OCI-LY7 (cell line): ENCODE results near the gene C2. TPM values are rescaled to one million over a fixed set of nuclear protein-coding genes. Genes with fewer than 3 reads are reported as not detected.
"Not testable (repeated sequence)": the region's sequence is repeated elsewhere in the genome, so short reads cannot be mapped to it uniquely, and the experiment has no call there.

ENCODE experiments used
- BruUV-seq: library from RNA; stranded (reverse); fragments of 400-500 nt; replicated peaks from 2 replicates; lab custom pipeline; 2021; lab: Mats Ljungman, UMichigan
- CTCF ChIA-PET: fragments of 300-600 bp; sonication (Branson Sonifier 250); formaldehyde crosslinking; loops from one replicate; lab custom pipeline; 2022; ENCODE audit warnings: antibody characterized with exemption; ENCODE audit not compliant: unreplicated experiment; lab: Charles Lee
- POLR2A ChIA-PET: fragments of 300-600 bp; sonication (Branson Sonifier 250); formaldehyde crosslinking; loops from one replicate; lab custom pipeline; 2022; ENCODE audit warnings: antibody characterized with exemption; lab: Charles Lee
- DNase-seq: peaks from one replicate; pipeline ENCODE4 v3.0.0-alpha.2; 2015; ENCODE audit warnings: low spot score
- H2AFZ ChIP-seq: fragments of 200-600 bp; sonication (generic), shearing (Covaris generic); 2 replicates; pipeline ENCODE4 v1.6.1; 2014; ENCODE audit warnings: mild to moderate bottlenecking, antibody characterized with exemption, low read length, moderate library complexity
- H3K27ac ChIP-seq: fragments of 200-600 bp; sonication (generic); 2 replicates; pipeline ENCODE4 v1.5.1; 2014; ENCODE audit warnings: mixed run types, low read depth, mild to moderate bottlenecking, moderate library complexity, low read length, inconsistent platforms; ENCODE audit not compliant: poor library complexity, severe bottlenecking
- H3K36me3 ChIP-seq: fragments of 200-600 bp; sonication (generic); 2 replicates; pipeline ENCODE4 v1.6.1; 2014; ENCODE audit warnings: mild to moderate bottlenecking, antibody characterized with exemption, low read length, moderate library complexity, mixed read lengths; ENCODE audit not compliant: insufficient read depth
- H3K4me1 ChIP-seq: fragments of 200-600 bp; sonication (generic); 2 replicates; pipeline ENCODE4 v1.5.1; 2014; ENCODE audit warnings: mild to moderate bottlenecking, low read length; ENCODE audit not compliant: insufficient read depth, poor library complexity, severe bottlenecking
- H3K4me2 ChIP-seq: fragments of 200-600 bp; sonication (generic); 2 replicates; pipeline ENCODE4 v1.6.1; 2014; ENCODE audit warnings: mild to moderate bottlenecking, low read length
- H3K4me3 ChIP-seq: fragments of 200-600 bp; sonication (generic); 2 replicates; pipeline ENCODE4 v1.5.1; 2014; ENCODE audit warnings: mild to moderate bottlenecking, low read depth, low read length; ENCODE audit not compliant: poor library complexity, severe bottlenecking
- H3K79me2 ChIP-seq: fragments of 200-600 bp; sonication (generic); 2 replicates; pipeline ENCODE4 v1.6.1; 2016; ENCODE audit warnings: low read depth, mild to moderate bottlenecking, low read length, moderate library complexity, mixed read lengths; ENCODE audit not compliant: insufficient read depth
- H3K9me2 ChIP-seq: fragments of 200-600 bp; sonication (generic); 2 replicates; pipeline ENCODE4 v1.6.1; 2016; ENCODE audit warnings: mild to moderate bottlenecking, low read length, mixed read lengths; ENCODE audit not compliant: insufficient read depth
- H3K9me3 ChIP-seq: fragments of 200-600 bp; sonication (generic); 2 replicates; pipeline ENCODE4 v1.6.1; 2014; ENCODE audit warnings: mild to moderate bottlenecking, mixed run types, low read length, mixed read lengths
- H4K20me1 ChIP-seq: fragments of 200-600 bp; sonication (generic); 2 replicates; pipeline ENCODE4 v1.6.1; 2014; ENCODE audit warnings: mild to moderate bottlenecking, antibody characterized with exemption, low read length, moderate library complexity, mixed read lengths; ENCODE audit not compliant: insufficient read depth
- intact Hi-C: fragments of 100-400 bp; cut with micrococcal nuclease; formaldehyde crosslinking; loops from one replicate; pipeline ENCODE4 v1.10.0; 2022; ENCODE audit not compliant: unreplicated experiment
- microRNA-seq: library from miRNA; unstranded; fragments of <30 nt; microRNA quantifications from one replicate; pipeline ENCODE4 v1.2.0, GENCODE V29; 2022; ENCODE audit warnings: borderline replicate concordance
- small RNA-seq: library from RNA; depleted of rRNA; stranded (forward); fragments of <200 nt; gene quantifications from one replicate; pipeline ENCODE3, GENCODE V24; 2014
- total RNA-seq, 2 experiments: library from RNA; depleted of rRNA in 1 of 2; stranded (reverse); fragments of >200 nt in 1 of 2; shearing (Covaris generic) in 1 of 2; gene quantifications; 2 replicates each; pipeline ENCODE4 v1.2.3, GENCODE V29; 2014 to 2022

The C2 gene
- total RNA-seq, 2 experiments from 2014 or later = 3.4 to 4.4 TPM

DNA sequence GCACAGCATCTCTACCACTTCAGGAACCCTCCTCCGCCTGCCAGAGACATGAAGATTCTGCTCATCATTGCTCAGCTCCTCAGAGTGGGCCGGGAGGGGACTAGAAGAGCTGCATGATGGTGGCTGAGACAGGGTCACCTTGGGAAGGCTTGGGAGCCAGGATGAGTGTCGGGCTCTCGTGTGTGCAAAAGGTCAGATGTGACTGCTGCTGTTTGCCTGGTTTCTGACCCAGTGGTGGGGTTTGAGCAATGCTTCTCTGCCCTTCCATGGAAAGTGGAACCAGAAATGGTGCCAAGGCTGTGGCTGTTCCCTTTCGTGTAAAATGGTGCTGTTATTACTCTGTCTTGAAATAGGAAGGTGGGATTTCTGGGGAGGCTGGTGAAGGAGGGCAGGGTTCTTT is 53.5 kb downstream of the C2 start:
- H3K4me3 ChIP-seq, H3K36me3 ChIP-seq, H4K20me1 ChIP-seq, H2AFZ ChIP-seq, BruUV-seq, DNase-seq, H3K4me2 ChIP-seq, POLR2A ChIA-PET, intact Hi-C loops, H3K4me1 ChIP-seq, CTCF ChIA-PET, H3K9me2 ChIP-seq, H3K27ac ChIP-seq, H3K79me2 ChIP-seq, H3K9me3 ChIP-seq: not testable (repeated sequence)

DNA sequence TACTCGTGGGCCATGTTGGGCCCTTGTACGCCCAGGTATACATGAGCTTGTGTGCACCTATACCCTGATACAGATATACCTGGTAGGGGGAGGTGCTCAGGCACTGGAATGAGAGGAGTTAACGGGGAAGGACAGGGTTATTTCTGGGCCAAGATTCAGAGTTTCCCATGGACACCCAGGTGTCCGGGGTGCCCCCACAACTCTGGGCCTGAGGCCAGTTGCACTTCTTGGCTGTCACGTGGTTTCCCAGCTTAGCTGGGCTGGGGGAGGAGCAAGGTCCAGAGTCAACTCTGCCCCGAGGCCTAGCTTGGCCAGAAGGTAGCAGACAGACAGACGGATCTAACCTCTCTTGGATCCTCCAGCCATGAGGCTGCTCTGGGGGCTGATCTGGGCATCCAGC is 54.2 kb downstream of the C2 start, which contains the start of gene C4A:
TSS of gene C4A (plus strand) at position 314 of the 400 bp plus-strand sequence. CDS start at position 365, 51 bp downstream.
- H2AFZ ChIP-seq, H3K79me2 ChIP-seq, H4K20me1 ChIP-seq, DNase-seq, CTCF ChIA-PET, POLR2A ChIA-PET, BruUV-seq, intact Hi-C loops, H3K36me3 ChIP-seq, H3K4me3 ChIP-seq, H3K9me3 ChIP-seq, H3K4me2 ChIP-seq, H3K4me1 ChIP-seq, H3K9me2 ChIP-seq, H3K27ac ChIP-seq: not testable (repeated sequence)

DNA sequence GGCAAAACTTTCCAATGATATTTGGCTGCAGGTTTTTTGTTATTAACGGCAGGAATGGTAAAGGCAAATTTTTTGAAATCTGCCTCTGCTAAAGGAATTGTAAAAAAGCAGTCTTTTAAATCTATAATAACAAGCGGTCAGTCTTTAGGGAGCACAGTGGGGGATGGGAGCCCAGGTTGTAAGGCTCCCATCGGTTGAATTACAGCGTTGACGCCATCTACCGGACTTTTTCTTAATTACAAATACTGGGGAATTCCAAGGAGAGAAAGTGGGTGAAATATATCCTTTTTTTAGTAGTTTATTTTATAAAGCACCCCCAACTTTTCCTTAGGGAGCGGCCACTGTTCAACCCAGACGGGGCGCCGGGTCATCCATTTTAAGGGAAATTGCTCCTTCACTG is 61.8 kb downstream of the C2 start:
- H2AFZ ChIP-seq, CTCF ChIA-PET, H3K9me2 ChIP-seq, H3K27ac ChIP-seq, H3K36me3 ChIP-seq, H3K9me3 ChIP-seq, H3K4me1 ChIP-seq, H4K20me1 ChIP-seq, H3K79me2 ChIP-seq, BruUV-seq, POLR2A ChIA-PET, H3K4me3 ChIP-seq, H3K4me2 ChIP-seq, intact Hi-C loops, DNase-seq: not testable (repeated sequence)

DNA sequence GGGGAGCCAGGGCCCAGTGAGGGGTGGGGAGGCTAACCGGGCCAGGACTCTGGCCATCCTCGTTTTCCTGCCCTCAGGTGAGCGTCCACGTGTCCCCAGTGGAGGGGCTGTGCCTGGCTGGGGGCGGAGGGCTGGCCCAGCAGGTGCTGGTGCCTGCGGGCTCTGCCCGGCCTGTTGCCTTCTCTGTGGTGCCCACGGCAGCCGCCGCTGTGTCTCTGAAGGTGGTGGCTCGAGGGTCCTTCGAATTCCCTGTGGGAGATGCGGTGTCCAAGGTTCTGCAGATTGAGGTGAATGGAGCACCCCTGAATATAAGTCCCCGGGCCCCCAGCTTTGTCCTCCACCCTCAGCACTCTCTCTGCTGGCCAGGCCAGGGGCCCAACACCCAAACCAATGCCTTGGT is 66.9 kb downstream of the C2 start:
- H3K4me1 ChIP-seq, H3K9me2 ChIP-seq, DNase-seq, H4K20me1 ChIP-seq, CTCF ChIA-PET, intact Hi-C loops, H3K4me2 ChIP-seq, H3K36me3 ChIP-seq, POLR2A ChIA-PET, H3K79me2 ChIP-seq, H3K27ac ChIP-seq, H2AFZ ChIP-seq, H3K4me3 ChIP-seq, BruUV-seq, H3K9me3 ChIP-seq: not testable (repeated sequence)

Small RNA genes lying within 50 kb of the gene (microRNA-seq; reads per million reads assigned to microRNA genes)
- gene MIR1236 = not detected

Small RNA genes lying within 50 kb of the gene (small RNA-seq; reads per million reads assigned to genes)
- gene AL645922.1 = not detected

Other genes with a start within 250 kb of the C2 start
Only the 30 nearest of the 34 such genes appear.
- 28.6 and 34.8 TPM in 2 replicates for gene ABHD16A, start 224.4 kb upstream of the C2 start, total RNA-seq (2014; rRNA removed; shearing (Covaris generic))
- gene ABHD16A, start 224.4 kb upstream of the C2 start, total RNA-seq (2022) = 32.7 and 35.2 TPM in 2 replicates
- gene LY6G6F, start 220.9 kb upstream of the C2 start, total RNA-seq (2014; rRNA removed; shearing (Covaris generic)) = not detected in 2 replicates
- gene LY6G6F, start 220.9 kb upstream of the C2 start, total RNA-seq (2022) = not detected in 2 replicates
- gene LY6G6D, start 212.4 kb upstream of the C2 start, total RNA-seq (2014; rRNA removed; shearing (Covaris generic)) = not detected in 2 replicates
- not detected in 2 replicates for gene LY6G6D, start 212.4 kb upstream of the C2 start, total RNA-seq (2022)
- not detected in 2 replicates for gene LY6G6C, start 206.0 kb upstream of the C2 start, total RNA-seq (2014; rRNA removed; shearing (Covaris generic))
- gene LY6G6C, start 206.0 kb upstream of the C2 start, total RNA-seq (2022) = not detected in 2 replicates
- gene MPIG6B, start 204.3 kb upstream of the C2 start, total RNA-seq (2014; rRNA removed; shearing (Covaris generic)) = not detected in 2 replicates
- not detected in 2 replicates for gene MPIG6B, start 204.3 kb upstream of the C2 start, total RNA-seq (2022)
- 14.0 and 20.6 TPM in 2 replicates for gene DDAH2, start 198.4 kb upstream of the C2 start, total RNA-seq (2014; rRNA removed; shearing (Covaris generic))
- gene DDAH2, start 198.4 kb upstream of the C2 start, total RNA-seq (2022) = 20.4 and 26.4 TPM in 2 replicates
- 376 and 413 TPM in 2 replicates for gene CLIC1, start 191.2 kb upstream of the C2 start, total RNA-seq (2014; rRNA removed; shearing (Covaris generic))
- gene CLIC1, start 191.2 kb upstream of the C2 start, total RNA-seq (2022) = 314 and 318 TPM in 2 replicates
- gene MSH5, start 187.7 kb upstream of the C2 start, total RNA-seq (2014; rRNA removed; shearing (Covaris generic)) = 104 and 108 TPM in 2 replicates
- gene MSH5, start 187.7 kb upstream of the C2 start, total RNA-seq (2022) = 218 and 258 TPM in 2 replicates
- 31.3 and 47.1 TPM in 2 replicates for gene SAPCD1, start 165.1 kb upstream of the C2 start, total RNA-seq (2014; rRNA removed; shearing (Covaris generic))
- 53.5 and 66.8 TPM in 2 replicates for gene SAPCD1, start 165.1 kb upstream of the C2 start, total RNA-seq (2022)
- 2.1 and 2.2 TPM in 2 replicates for gene VWA7, start 150.4 kb upstream of the C2 start, total RNA-seq (2014; rRNA removed; shearing (Covaris generic))
- gene VWA7, start 150.4 kb upstream of the C2 start, total RNA-seq (2022) = 3.7 and 6.5 TPM in 2 replicates
- gene VARS1, start 132.0 kb upstream of the C2 start, total RNA-seq (2014; rRNA removed; shearing (Covaris generic)) = 47.0 and 51.2 TPM in 2 replicates
- gene VARS1, start 132.0 kb upstream of the C2 start, total RNA-seq (2022) = 118 and 137 TPM in 2 replicates
- 65.2 and 78.4 TPM in 2 replicates for gene LSM2, start 120.8 kb upstream of the C2 start, total RNA-seq (2014; rRNA removed; shearing (Covaris generic))
- 78.0 and 82.6 TPM in 2 replicates for gene LSM2, start 120.8 kb upstream of the C2 start, total RNA-seq (2022)
- gene HSPA1L, start 112.4 kb upstream of the C2 start, total RNA-seq (2014; rRNA removed; shearing (Covaris generic)) = 0.19 TPM in 1 of 2 replicates, not detected in the other
- 0.15 and 0.49 TPM in 2 replicates for gene HSPA1L, start 112.4 kb upstream of the C2 start, total RNA-seq (2022)
- 0.22 and 0.41 TPM in 2 replicates for gene HSPA1A, start 112.2 kb upstream of the C2 start, total RNA-seq (2014; rRNA removed; shearing (Covaris generic))
- 0.81 and 2.2 TPM in 2 replicates for gene HSPA1A, start 112.2 kb upstream of the C2 start, total RNA-seq (2022)
- gene HSPA1B, start 100.0 kb upstream of the C2 start, total RNA-seq (2014; rRNA removed; shearing (Covaris generic)) = 160 and 177 TPM in 2 replicates
- gene HSPA1B, start 100.0 kb upstream of the C2 start, total RNA-seq (2022) = 40.1 and 60.9 TPM in 2 replicates
- gene NEU1, start 64.9 kb upstream of the C2 start, total RNA-seq (2014; rRNA removed; shearing (Covaris generic)) = 5.5 and 7.0 TPM in 2 replicates
- gene NEU1, start 64.9 kb upstream of the C2 start, total RNA-seq (2022) = 10.6 and 13.4 TPM in 2 replicates
- not detected in 2 replicates for gene SLC44A4, start 48.7 kb upstream of the C2 start, total RNA-seq (2014; rRNA removed; shearing (Covaris generic))
- not detected in 2 replicates for gene SLC44A4, start 48.7 kb upstream of the C2 start, total RNA-seq (2022)
- gene EHMT2, start 30.0 kb upstream of the C2 start, total RNA-seq (2014; rRNA removed; shearing (Covaris generic)) = 49.5 and 55.1 TPM in 2 replicates
- 70.4 and 76.8 TPM in 2 replicates for gene EHMT2, start 30.0 kb upstream of the C2 start, total RNA-seq (2022)
- 12.8 and 17.6 TPM in 2 replicates for gene ZBTB12, start 25.6 kb upstream of the C2 start, total RNA-seq (2014; rRNA removed; shearing (Covaris generic))
- gene ZBTB12, start 25.6 kb upstream of the C2 start, total RNA-seq (2022) = 20.2 and 21.0 TPM in 2 replicates
- 1.1 TPM in 1 of 2 replicates, not detected in the other for gene CFB, start 18.4 kb downstream of the C2 start, total RNA-seq (2014; rRNA removed; shearing (Covaris generic))
- 1.2 and 2.4 TPM in 2 replicates for gene CFB, start 18.4 kb downstream of the C2 start, total RNA-seq (2022)
- 94.8 and 134 TPM in 2 replicates for gene NELFE, start 31.3 kb downstream of the C2 start, total RNA-seq (2014; rRNA removed; shearing (Covaris generic))
- gene NELFE, start 31.3 kb downstream of the C2 start, total RNA-seq (2022) = 76.1 and 77.8 TPM in 2 replicates
- gene SKIC2, start 31.5 kb downstream of the C2 start, total RNA-seq (2014; rRNA removed; shearing (Covaris generic)) = 45.8 and 62.2 TPM in 2 replicates
- 69.8 and 77.5 TPM in 2 replicates for gene SKIC2, start 31.5 kb downstream of the C2 start, total RNA-seq (2022)
- gene DXO, start 44.4 kb downstream of the C2 start, total RNA-seq (2014; rRNA removed; shearing (Covaris generic)) = 34.9 and 36.5 TPM in 2 replicates
- 17.5 and 28.0 TPM in 2 replicates for gene DXO, start 44.4 kb downstream of the C2 start, total RNA-seq (2022)
- gene C4A, start 54.3 kb downstream of the C2 start, total RNA-seq (2014; rRNA removed; shearing (Covaris generic)) = 2.2 and 2.9 TPM in 2 replicates
- gene C4A, start 54.3 kb downstream of the C2 start, total RNA-seq (2022) = 4.8 and 6.6 TPM in 2 replicates
- 2.5 and 2.9 TPM in 2 replicates for gene C4B, start 87.1 kb downstream of the C2 start, total RNA-seq (2014; rRNA removed; shearing (Covaris generic))
- gene C4B, start 87.1 kb downstream of the C2 start, total RNA-seq (2022) = 3.7 and 4.2 TPM in 2 replicates
- gene CYP21A2, start 110.7 kb downstream of the C2 start, total RNA-seq (2014; rRNA removed; shearing (Covaris generic)) = not detected in 2 replicates
- not detected in 2 replicates for gene CYP21A2, start 110.7 kb downstream of the C2 start, total RNA-seq (2022)
- 1.7 and 7.1 TPM in 2 replicates for gene TNXB, start 181.6 kb downstream of the C2 start, total RNA-seq (2014; rRNA removed; shearing (Covaris generic))
- gene TNXB, start 181.6 kb downstream of the C2 start, total RNA-seq (2022) = 9.2 and 10.5 TPM in 2 replicates
- gene ATF6B, start 200.5 kb downstream of the C2 start, total RNA-seq (2014; rRNA removed; shearing (Covaris generic)) = 44.8 and 57.7 TPM in 2 replicates
- gene ATF6B, start 200.5 kb downstream of the C2 start, total RNA-seq (2022) = 122 and 125 TPM in 2 replicates
- gene FKBPL, start 202.6 kb downstream of the C2 start, total RNA-seq (2014; rRNA removed; shearing (Covaris generic)) = 10.1 and 11.6 TPM in 2 replicates
- 8.2 and 8.4 TPM in 2 replicates for gene FKBPL, start 202.6 kb downstream of the C2 start, total RNA-seq (2022)
- gene PRRT1, start 224.2 kb downstream of the C2 start, total RNA-seq (2014; rRNA removed; shearing (Covaris generic)) = 0.13 and 0.47 TPM in 2 replicates
- gene PRRT1, start 224.2 kb downstream of the C2 start, total RNA-seq (2022) = 2.4 and 3.5 TPM in 2 replicates